Left forelimb (tissue), 1 donor: ENCODE measurements around the gene AMER2.
"Not testable (repeated sequence)": the region's sequence is repeated elsewhere in the genome, so short reads cannot be mapped to it uniquely, and the experiment has no call there.

ENCODE experiments used
- DNase-seq: peaks from one replicate; pipeline ENCODE4 v3.0.0-alpha.2; 2018; ENCODE audit warnings: low spot score

The AMER2 gene

GRCh38 chr13:25181597-25181996, 9.5 kb upstream of the AMER2 start:
- no peak for DNase-seq

- no peak for DNase-seq
Measured at GRCh38 chr13:25180775-25181537, 8.9 kb upstream of the AMER2 start.

- no peak for DNase-seq
Measured at GRCh38 chr13:25179832-25180774, 8.0 kb upstream of the AMER2 start.

GRCh38 chr13:25179011-25179410, 6.9 kb upstream of the AMER2 start:
- no peak for DNase-seq

- DNase-seq, result no peak
Measured at GRCh38 chr13:25178070-25178469, 6.0 kb upstream of the AMER2 start.

GRCh38 chr13:25177636-25178035, 5.5 kb upstream of the AMER2 start:
- no peak for DNase-seq

GRCh38 chr13:25177012-25177411, 4.9 kb upstream of the AMER2 start:
- no peak for DNase-seq

- no peak for DNase-seq
Measured at GRCh38 chr13:25175431-25175830, 3.3 kb upstream of the AMER2 start.

GRCh38 chr13:25175026-25175425, 2.9 kb upstream of the AMER2 start:
- DNase-seq, result no peak

GRCh38 chr13:25174304-25174703, 2.2 kb upstream of the AMER2 start:
- DNase-seq, result no peak

GRCh38 chr13:25172303-25172630, 179 bp upstream of the AMER2 start:
- DNase-seq, result no peak

- DNase-seq, result no peak
Measured at GRCh38 chr13:25171170-25171516, 945 bp downstream of the AMER2 start.

GRCh38 chr13:25170554-25171111, 1.5 kb downstream of the AMER2 start:
- no peak for DNase-seq

- no peak for DNase-seq
Measured at GRCh38 chr13:25169951-25170553, 2.0 kb downstream of the AMER2 start.

- DNase-seq, result no peak
Measured at GRCh38 chr13:25169356-25169755, 2.7 kb downstream of the AMER2 start.

- DNase-seq, result no peak
Measured at GRCh38 chr13:25168790-25169189, 3.3 kb downstream of the AMER2 start.

GRCh38 chr13:25167382-25168174, 4.5 kb downstream of the AMER2 start:
- no peak for DNase-seq

- no peak for DNase-seq
Measured at GRCh38 chr13:25166306-25166705, 5.8 kb downstream of the AMER2 start.

GRCh38 chr13:25165663-25166062, 6.4 kb downstream of the AMER2 start:
- no peak for DNase-seq

- DNase-seq, result not testable (repeated sequence)
Measured at GRCh38 chr13:25165163-25165562, 6.9 kb downstream of the AMER2 start.

GRCh38 chr13:25157681-25158080, 14.4 kb downstream of the AMER2 start:
- no peak for DNase-seq

- DNase-seq, result no peak
Measured at GRCh38 chr13:25153736-25154135, 18.4 kb downstream of the AMER2 start.
